Smooth muscle cell of bladder (primary cell): ENCODE results near the gene MGAT4D. TPM values are rescaled to one million over a fixed set of nuclear protein-coding genes. Genes with fewer than 3 reads are reported as not detected.

Experiments
- total RNA-seq: library from RNA; depleted of rRNA; stranded (reverse); fragments of >200 nt; gene quantifications from 2 replicates; pipeline ENCODE4 v1.2.3, GENCODE V29; 2014

MGAT4D gene
- total RNA-seq, result not detected in 2 replicates

GRCh38 chr4:140497747-140498636, at the start of gene MGAT4D:
TSS of gene MGAT4D (minus strand) at chr4:140498293. CDS start at chr4:140498222, 71 bp downstream.

GRCh38 chr4:140523857-140524742, 26.0 kb upstream of the MGAT4D start, which contains the start of gene ELMOD2:
TSS of gene ELMOD2 (plus strand) at chr4:140524168. CDS start at chr4:140525429, 1,261 bp downstream.

GRCh38 chr4:140427106-140427918, 70.8 kb downstream of the MGAT4D start, which contains the start of gene CLGN:
TSS of gene CLGN (minus strand) at chr4:140427648. CDS start at chr4:140413078, 14,570 bp downstream.

Other genes with a start within 250 kb of the MGAT4D start
- 34.1 and 45.3 TPM in 2 replicates for gene SCOC, start 124.6 kb downstream of the MGAT4D start, total RNA-seq
- gene CLGN, start 70.6 kb downstream of the MGAT4D start, total RNA-seq, result 5.8 and 7.5 TPM in 2 replicates
- 24.5 and 25.3 TPM in 2 replicates for gene ELMOD2, start 25.9 kb upstream of the MGAT4D start, total RNA-seq
- gene UCP1, start 70.7 kb upstream of the MGAT4D start, total RNA-seq, result not detected in 2 replicates